Epithelial cell of proximal tubule (primary cell): ENCODE results near the gene KRTAP3-3. TPM values are rescaled to one million over a fixed set of nuclear protein-coding genes. Genes with fewer than 3 reads are reported as not detected.
"Not testable (repeated sequence)": the region's sequence is repeated elsewhere in the genome, so short reads cannot be mapped to it uniquely, and the experiment has no call there.

Experiments used
- DNase-seq: peaks from one replicate; pipeline ENCODE4 v3.0.0-alpha.2; 2011; ENCODE audit warnings: low read depth
- H3K4me3 ChIP-seq: 2 replicates; pipeline ENCODE4 v1.5.1; 2011; ENCODE audit warnings: low read depth, mild to moderate bottlenecking, low read length
- CTCF ChIP-seq: conservative IDR thresholded peaks from 2 replicates; pipeline ENCODE4 v1.5.1; 2012; ENCODE audit warnings: low read depth, mild to moderate bottlenecking, low read length
- total RNA-seq: library from RNA; depleted of rRNA; stranded (reverse); fragments of >200 nt; gene quantifications from 2 replicates; pipeline ENCODE4 v1.2.3, GENCODE V29; 2015

Gene KRTAP3-3
- not detected in 2 replicates for total RNA-seq

- no peak for DNase-seq
- TF ChIP-seq CTCF: no peak
- H3K4me3 ChIP-seq: no peak within 1 kb of the TSS
Observed at GRCh38 chr17:40993839-40994238, at the start of gene KRTAP3-3. KRTAP3-3 (minus strand) TSS chr17:40994164; CDS start chr17:40994097, 67 bp downstream.

- DNase-seq: no peak
- no peak for TF ChIP-seq CTCF
- H3K4me3 ChIP-seq: no peak overlapping the region
Observed at GRCh38 chr17:41042953-41043352, 49.0 kb upstream of the KRTAP3-3 start.

GRCh38 chr17:41040783-41041571 lies 47.0 kb upstream of the KRTAP3-3 start, which contains the start of gene KRTAP1-1:
KRTAP1-1 (minus strand) TSS chr17:41041450; CDS start chr17:41041397, 53 bp downstream.
- TF ChIP-seq CTCF: peak; percentile 14
- DNase-seq, H3K4me3 ChIP-seq: not testable (repeated sequence)

GRCh38 chr17:41037853-41038350 lies 43.9 kb upstream of the KRTAP3-3 start:
- DNase-seq: no peak
- no peak overlapping the region for H3K4me3 ChIP-seq
- no peak for TF ChIP-seq CTCF

DNA sequence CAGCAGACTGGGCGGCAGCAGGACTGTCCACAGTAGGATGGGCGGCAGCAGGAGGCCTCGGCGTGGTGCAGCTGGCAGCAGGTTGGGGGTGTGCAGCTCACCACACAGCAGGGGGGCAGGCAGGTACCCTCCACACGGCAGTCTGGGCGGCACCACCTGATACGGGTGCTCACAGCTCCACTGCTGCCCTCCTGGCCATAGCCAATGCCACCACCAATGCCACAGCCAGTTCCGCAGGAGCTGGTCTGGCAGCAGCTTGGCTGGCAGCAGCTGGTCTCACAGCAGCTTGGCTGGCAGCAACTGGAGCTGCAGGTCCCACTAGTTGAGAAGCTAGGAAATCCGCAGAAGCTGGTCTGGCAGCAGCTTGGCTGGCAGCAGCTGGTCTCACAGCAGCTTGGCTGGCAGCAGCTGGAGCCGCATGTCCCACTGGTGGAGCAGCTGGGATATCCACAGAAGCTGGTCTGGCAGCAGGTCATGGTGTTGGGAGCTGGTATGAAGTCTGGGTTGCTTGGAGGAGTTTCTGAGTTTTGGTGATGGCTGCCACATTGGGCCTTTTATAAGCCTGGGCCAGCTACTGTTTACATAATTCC lies 40.5 kb upstream of the KRTAP3-3 start, which contains the start of gene KRTAP1-3:
Gene KRTAP1-3, minus strand, starts transcription at position 529 of the 590 bp plus-strand sequence. Its CDS starts 53 bp downstream, at position 476.
- not testable (repeated sequence) for DNase-seq, H3K4me3 ChIP-seq

DNA sequence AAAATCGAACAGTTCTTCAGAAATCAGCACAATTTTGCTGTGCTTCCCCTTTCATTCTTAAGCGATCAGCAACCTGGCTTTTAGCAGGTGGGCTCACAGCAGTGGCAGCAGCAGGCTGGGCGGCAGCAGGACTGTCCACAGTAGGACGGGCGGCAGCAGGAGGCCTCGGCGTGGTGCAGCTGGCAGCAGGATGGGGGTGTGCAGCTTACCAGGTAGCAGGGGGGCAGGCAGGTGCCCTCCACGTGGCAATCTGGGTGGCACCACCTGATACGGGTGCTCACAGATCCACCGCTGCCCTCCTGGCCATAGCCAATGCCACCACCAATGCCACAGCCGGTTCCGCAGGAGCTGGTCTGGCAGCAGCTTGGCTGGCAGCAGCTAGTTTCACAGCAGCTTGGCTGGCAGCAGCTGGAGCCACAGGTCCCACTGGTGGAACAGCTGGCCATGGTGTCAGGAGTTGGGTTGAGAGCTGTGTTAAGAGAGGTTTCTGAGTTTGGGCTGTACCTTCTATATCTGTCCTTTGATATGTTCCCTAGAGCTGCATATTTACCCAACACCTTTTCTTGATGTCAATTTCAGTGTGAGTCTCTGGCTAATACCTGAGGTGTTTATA lies 35.8 kb upstream of the KRTAP3-3 start, which contains the start of gene KRTAP1-4:
Gene KRTAP1-4, minus strand, starts transcription at position 563 of the 613 bp plus-strand sequence. Its CDS starts 117 bp downstream, at position 446.
- H3K4me3 ChIP-seq: no peak within 1 kb of the TSS
- DNase-seq: no peak
- TF ChIP-seq CTCF: no peak
